GM12878 (cell line): ENCODE results near the gene FAM221A. TPM values are rescaled to one million over a fixed set of nuclear protein-coding genes. Genes with fewer than 3 reads are reported as not detected.
A peak's percentile ranks its signal among the peaks of the same experiment; 100 is the strongest.

ENCODE experiments used
- ATAC-seq: fragments of 200-7000 bp; cut with Tn5 transposase; 3 replicates; pipeline ENCODE4 v1.9.1; 2020; ENCODE audit warnings: mild to moderate bottlenecking, moderate library complexity
- Bru-seq: library from RNA; stranded (reverse); fragments of 400-500 nt; gene quantifications from one replicate; lab custom pipeline; 2021; lab: Mats Ljungman, UMichigan
- BruChase-seq, 2 experiments: library from RNA; stranded (reverse); fragments of 400-500 nt; gene quantifications; one replicate each; lab custom pipeline; 2021; lab: Mats Ljungman, UMichigan
- BruUV-seq: library from RNA; stranded (reverse); fragments of 400-500 nt; replicated peaks from 2 replicates; lab custom pipeline; 2021; lab: Mats Ljungman, UMichigan
- CTCF ChIA-PET: fragments of 300-600 bp; sonication (Branson Sonifier 250); formaldehyde crosslinking; extraction: SDS; loops from one replicate; lab custom pipeline; 2021; ENCODE audit warnings: inconsistent platforms; lab: Yijun Ruan, JAX
- POLR2A ChIA-PET: fragments of 350-600 bp; formaldehyde crosslinking; extraction: SDS; loops from one replicate; lab custom pipeline; 2021; ENCODE audit warnings: inconsistent platforms; lab: Charles Lee
- RAD21 ChIA-PET: fragments of 300-600 bp; sonication (Branson Sonifier 250); formaldehyde crosslinking; loops from one replicate; lab custom pipeline; 2023; ENCODE audit warnings: antibody characterized with exemption; ENCODE audit not compliant: unreplicated experiment; lab: Charles Lee
- SMC1A ChIA-PET: fragments of 300-600 bp; sonication (Branson Sonifier 250); formaldehyde crosslinking; loops from one replicate; lab custom pipeline; 2023; ENCODE audit not compliant: unreplicated experiment, uncharacterized antibody; lab: Charles Lee
- DNase-seq: peaks from one replicate; pipeline ENCODE4 v3.0.0-alpha.2; 2011; ENCODE audit warnings: low read depth, low spot score
- FAIRE-seq: peaks from 3 replicates; lab custom pipeline; 2011; peaks lifted over from hg19 to GRCh38; lab: Jason Lieb, UNC
- H2AFZ ChIP-seq: 2 replicates; pipeline ENCODE4 v1.6.0; 2011; ENCODE audit warnings: low read depth, low read length, control low read depth; ENCODE audit not compliant: control insufficient read depth
- H3K27ac ChIP-seq: 2 replicates; pipeline ENCODE4 v1.5.1; 2011; ENCODE audit warnings: control low read depth; ENCODE audit not compliant: control insufficient read depth, insufficient read depth
- H3K27me3 ChIP-seq, 2 experiments: replicated peaks in 1 of 2; 2 replicates each; pipeline versions ENCODE4 v1.6.0 to v1.6.1; 2011; ENCODE audit warnings: low read length in 1 of 2; ENCODE audit not compliant: control insufficient read depth in 2 of 2, insufficient read depth in 2 of 2
- H3K36me3 ChIP-seq, 2 experiments: 2 replicates each; pipeline ENCODE4 v1.5.1; 2011; ENCODE audit warnings: low read length in 1 of 2; ENCODE audit not compliant: control insufficient read depth in 2 of 2, insufficient read depth in 2 of 2
- H3K4me1 ChIP-seq: 2 replicates; pipeline ENCODE4 v1.6.1; 2011; ENCODE audit warnings: mild to moderate bottlenecking, low read length, moderate library complexity, mixed read lengths; ENCODE audit not compliant: control insufficient read depth, insufficient read depth
- H3K4me2 ChIP-seq: 2 replicates; pipeline ENCODE4 v1.6.0; 2011; ENCODE audit warnings: control low read depth; ENCODE audit not compliant: control insufficient read depth, insufficient read depth
- H3K4me3 ChIP-seq: fragments of 200-600 bp; sonication (generic); 2 replicates; pipeline ENCODE4 v1.5.1; 2016
- H3K79me2 ChIP-seq: 2 replicates; pipeline ENCODE4 v1.6.0; 2011; ENCODE audit warnings: low read length; ENCODE audit not compliant: control insufficient read depth, insufficient read depth
- H3K9ac ChIP-seq: 2 replicates; pipeline ENCODE4 v1.8.0; 2011; ENCODE audit warnings: low read length, control low read depth, mixed read lengths; ENCODE audit not compliant: control insufficient read depth, insufficient read depth
- H3K9me3 ChIP-seq: replicated peaks from 3 replicates; pipeline ENCODE4 v1.5.1; 2011; ENCODE audit warnings: mild to moderate bottlenecking, low read length; ENCODE audit not compliant: control insufficient read depth, insufficient read depth
- H4K20me1 ChIP-seq: 2 replicates; pipeline ENCODE4 v1.6.0; 2011; ENCODE audit not compliant: control insufficient read depth, insufficient read depth
- ETV6 ChIP-seq, 2 experiments: fragments of 450-650 bp in 1 of 2; IDR thresholded peaks in 1 of 2; conservative IDR thresholded peaks in 1 of 2; 2 replicates each; pipeline ENCODE4 v1.6.1; 2014; ENCODE audit warnings: antibody characterized with exemption in 1 of 2, borderline replicate concordance in 1 of 2, low read depth in 1 of 2, mild to moderate bottlenecking in 1 of 2, moderate library complexity in 1 of 2
- FOXM1 ChIP-seq: IDR thresholded peaks from 2 replicates; pipeline ENCODE4 v1.6.1; 2012; ENCODE audit warnings: low read depth, mild to moderate bottlenecking, inconsistent platforms, low read length, moderate library complexity
- HDAC2 ChIP-seq: fragments of 200-600 bp; sonication (generic); IDR thresholded peaks from 2 replicates; pipeline ENCODE4 v1.6.1; 2017
- IKZF1 ChIP-seq: fragments of 450-650 bp; conservative IDR thresholded peaks from 2 replicates; pipeline ENCODE4 v1.6.1; 2017; ENCODE audit warnings: antibody characterized with exemption, mild to moderate bottlenecking
- LARP7 ChIP-seq: fragments of 450-650 bp; IDR thresholded peaks from 2 replicates; pipeline ENCODE4 v1.6.1; 2017; ENCODE audit warnings: mild to moderate bottlenecking
- RAD51 ChIP-seq: fragments of 450-650 bp; IDR thresholded peaks from 2 replicates; pipeline ENCODE4 v1.6.1; 2016; ENCODE audit warnings: moderate library complexity, mild to moderate bottlenecking, inconsistent platforms
- SMARCA5 ChIP-seq: fragments of 450-650 bp; IDR thresholded peaks from 2 replicates; pipeline ENCODE4 v1.6.1; 2017; ENCODE audit warnings: mild to moderate bottlenecking
- WGBS: methylation state at CpG from one replicate; pipeline ENCODE4 v1.1.6; 2016; ENCODE audit warnings: low lambda C conversion rate; ENCODE audit not compliant: insufficient replicate concordance, insufficient coverage; ENCODE audit errors: missing lambda C conversion rate; 5-methylcytosine and 5-hydroxymethylcytosine counted together
- in situ Hi-C: fragments of 300-500 bp; cut with MboI; formaldehyde crosslinking; loops from 9 replicates; pipeline ENCODE4 v1.14.3; 2018; ENCODE audit warnings: mixed read lengths
- intact Hi-C: fragments of 100-400 bp; cut with micrococcal nuclease; formaldehyde crosslinking; loops from one replicate; pipeline ENCODE4 v1.14.2; 2022; ENCODE audit not compliant: unreplicated experiment
- long read RNA-seq, 2 experiments: library from polyadenylated mRNA; unstranded; transcript quantifications; one replicate each; pipeline ENCODE4 v2.0.0, GENCODE V29; 2019 to 2020
- polyA minus RNA-seq, 3 experiments: library from RNA; depleted of rRNA, polyadenylated mRNA; stranded (reverse); fragments of >200 nt; gene quantifications; 2 replicates each; pipeline ENCODE4 v1.2.3, GENCODE V29; 2011
- polyA plus RNA-seq, 11 experiments: library from polyadenylated mRNA; depleted of rRNA in 4 of 11; unstranded in 6 of 11; stranded (reverse) in 5 of 11; fragments of >200 nt; fragmentation: Nextera tagmentation in 4 of 11; fragmentation: Illumina TruSeq in 1 of 11; extraction: Ambion mirVana in 4 of 11; extraction: Trizol in 1 of 11; gene quantifications; 1 replicate in 1 of 11; 2 replicates in 10 of 11; pipeline versions ENCODE4 v1.2.1 to v1.2.3, GENCODE V29; 2011 to 2016; ENCODE audit warnings: inconsistent platforms in 2 of 11, missing spikeins in 2 of 11, low read depth in 1 of 11
- total RNA-seq, 4 experiments: library from RNA; depleted of rRNA in 3 of 4; stranded (reverse); fragments of >200 nt in 3 of 4; fragmentation: Illumina TruSeq in 1 of 4; extraction: Trizol in 1 of 4; gene quantifications; 2 replicates each; pipeline versions ENCODE4 v1.2.1 to v1.2.3, GENCODE V29; 2013 to 2021
- TF ChIP-seq, protein P1 (sequence below): IDR thresholded peaks from 2 replicates; pipeline ENCODE4 v1.6.1; 2012; ENCODE audit warnings: mild to moderate bottlenecking, low read depth, low read length
- TF ChIP-seq, protein P2 (sequence below): fragments of 450-650 bp; IDR thresholded peaks from 2 replicates; pipeline ENCODE4 v1.6.1; 2017; ENCODE audit warnings: mild to moderate bottlenecking, moderate library complexity

Gene FAM221A, protein sequence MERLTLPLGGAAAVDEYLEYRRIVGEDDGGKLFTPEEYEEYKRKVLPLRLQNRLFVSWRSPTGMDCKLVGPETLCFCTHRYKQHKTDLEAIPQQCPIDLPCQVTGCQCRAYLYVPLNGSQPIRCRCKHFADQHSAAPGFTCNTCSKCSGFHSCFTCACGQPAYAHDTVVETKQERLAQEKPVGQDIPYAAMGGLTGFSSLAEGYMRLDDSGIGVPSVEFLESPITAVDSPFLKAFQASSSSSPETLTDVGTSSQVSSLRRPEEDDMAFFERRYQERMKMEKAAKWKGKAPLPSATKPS
- 21.1 and 27.3 TPM in 2 replicates for total RNA-seq (2013; cell fraction: nucleolus; rRNA removed)
- total RNA-seq (2014; rRNA removed) = 6.6 and 7.8 TPM in 2 replicates
- total RNA-seq (2014; rRNA removed; fragmentation: Illumina TruSeq; extraction: Trizol) = 9.5 and 9.7 TPM in 2 replicates
- 7.3 and 7.5 TPM in 2 replicates for total RNA-seq (2021)
- 7.8 TPM for polyA plus RNA-seq (2011; ENCODE audit: low read depth)
- 12.0 and 13.7 TPM in 2 replicates for polyA plus RNA-seq (2011; rRNA removed)
- 13.2 and 13.4 TPM in 2 replicates for polyA plus RNA-seq (2011; cell fraction: cytosol; rRNA removed)
- 10.9 and 11.2 TPM in 2 replicates for polyA plus RNA-seq (2011; cell fraction: nucleus; rRNA removed)
- polyA plus RNA-seq (2012) = 6.5 and 9.7 TPM in 2 replicates
- 10.0 and 10.4 TPM in 2 replicates for polyA plus RNA-seq (2014; fragmentation: Illumina TruSeq; extraction: Trizol)
- 10 to 100 TPM in 1 of 2 experiments, 1 to 10 TPM in 1; 9.8 to 16.7 TPM for polyA plus RNA-seq (2014; fragmentation: Nextera tagmentation; extraction: Ambion mirVana)
- 11.3 and 13.1 TPM in 2 replicates for polyA plus RNA-seq (2014; rRNA removed)
- 1 to 10 TPM; 6.3 to 7.1 TPM for polyA plus RNA-seq (2016; fragmentation: Nextera tagmentation; extraction: Ambion mirVana)
- 20.9 and 21.9 TPM in 2 replicates for polyA minus RNA-seq (2011; rRNA and poly(A)+ RNA removed)
- 2.9 and 4.0 TPM in 2 replicates for polyA minus RNA-seq (2011; cell fraction: cytosol; rRNA and poly(A)+ RNA removed)
- polyA minus RNA-seq (2011; cell fraction: nucleus; rRNA and poly(A)+ RNA removed) = 5.4 and 10.3 TPM in 2 replicates
- Bru-seq, nascent RNA = percentile 75 among the genes with signal in this experiment
- percentile 76 among the genes with signal in this experiment for BruChase-seq, experiment 1, labeled RNA remaining after a 6-hour chase
- percentile 79 among the genes with signal in this experiment for BruChase-seq, experiment 2, labeled RNA remaining after a 2-hour chase
- long read RNA-seq, experiment 1, partial matches to known transcripts = 0 of 7 reads
- long read RNA-seq, experiment 1, other reads (novel, unspliced or antisense) = 2 of 7 reads
- long read RNA-seq, experiment 2, transcript FAM221A-204 (5 exons, 1,136 nt) = minor isoform, 7 of 51 reads
- long read RNA-seq, experiment 2, transcript FAM221A-202 (6 exons, 888 nt) = minor isoform, 8 of 51 reads
- long read RNA-seq, experiment 2, transcript FAM221A-203 (6 exons, 761 nt) = minor isoform, 10 of 51 reads
- long read RNA-seq, experiment 2, transcript FAM221A-201 (7 exons, 1,472 nt) = major isoform, 13 of 51 reads
- long read RNA-seq, experiment 2, partial matches to known transcripts = 3 of 51 reads
- long read RNA-seq, experiment 2, other reads (novel, unspliced or antisense) = 10 of 51 reads

DNA sequence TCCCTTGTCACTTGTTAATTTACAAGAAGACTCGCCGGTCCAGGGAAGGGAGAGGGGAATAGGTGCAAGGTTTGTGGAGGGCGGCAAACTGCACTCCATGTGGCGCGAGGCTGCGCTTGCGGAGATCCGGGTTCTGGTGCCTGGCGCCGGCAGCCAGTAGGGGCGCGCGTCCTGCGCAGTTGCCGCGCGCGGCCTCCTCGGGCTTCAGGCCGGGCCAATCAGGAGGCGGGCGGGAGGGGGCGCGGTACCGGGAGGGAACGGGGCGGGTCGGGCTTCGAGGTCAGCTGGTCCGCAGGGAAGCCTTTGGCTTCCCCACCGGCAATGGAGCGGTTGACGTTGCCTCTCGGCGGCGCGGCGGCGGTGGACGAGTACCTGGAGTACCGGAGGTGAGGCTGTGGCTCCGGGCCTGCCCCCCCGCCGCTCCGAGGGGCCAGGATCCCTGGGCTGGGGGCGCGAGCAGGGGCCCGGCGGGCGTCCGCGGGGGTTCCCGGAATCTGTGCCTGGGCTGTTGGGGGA, at the start of gene FAM221A:
Gene FAM221A (plus strand): TSS at position 302 of the 516 bp plus-strand sequence. CDS start 20 bp downstream, at position 322.
- Histone ChIP-seq H2AFZ (peak within 1 kb of the TSS; percentile 95), H3K4me1 (no peaks in the 10 kb centered on the region; the same call in 1 of the 2 replicates), H3K27me3 (no peaks in the 10 kb centered on the region), H3K79me2 (peaks cover 11% of the 10 kb centered on the region), H4K20me1 (no peaks in the 10 kb centered on the region), H3K9me3 (no peaks in the 10 kb centered on the region), H3K27ac (peak within 1 kb of the TSS; percentile 22), H3K4me3 (peak within 1 kb of the TSS; percentile 84), H3K36me3 (no peaks in the 10 kb centered on the region), H3K9ac (peak within 1 kb of the TSS; percentile 60), H3K4me2 (peak within 1 kb of the TSS; percentile 96)
- ChIA-PET CTCF (interaction anchor here (0.6 to 11.3 kb wide), 10 partner anchors 9 to 564 kb away, joined by 3 to 123 read pairs (median 4); no protein-coding TSS in a partner anchor), POLR2A (interaction anchor here (1.0 kb wide), 1 partner anchor 19 kb away, joined by 4 read pairs; no protein-coding TSS in a partner anchor), RAD21 (interaction anchor here (0.7 to 2.5 kb wide), 4 partner anchors 17 to 109 kb away, joined by 3 to 8 read pairs (median 5); partner anchors contain the start of gene CCDC126), SMC1A (interaction anchor here (0.8 to 3.6 kb wide), 5 partner anchors 31 to 226 kb away, joined by 3 to 21 read pairs (median 4); no protein-coding TSS in a partner anchor)
- WGBS = under 1% methylated on average over 36 of the region's 53 CpGs
- FAIRE-seq (no peak), DNase-seq (peak; percentile 36), ATAC-seq (peak; percentile 98)
- intact Hi-C loops = loop anchor here (2.0 kb wide), 1 partner anchor 85 kb away; no protein-coding TSS in a partner anchor
- in situ Hi-C loops = no loop called here
- no TSS peak for BruUV-seq
- no peak for TF ChIP-seq ETV6 (conservative IDR thresholded peaks at IDR 0.05 in 1 of 2, IDR thresholded peaks at IDR 0.05 in 1 of 2; ENCODE audit: borderline replicate concordance in 1 of 2, low read depth in 1 of 2)
- no peak for TF ChIP-seq RAD51
- TF ChIP-seq, protein P1, sequence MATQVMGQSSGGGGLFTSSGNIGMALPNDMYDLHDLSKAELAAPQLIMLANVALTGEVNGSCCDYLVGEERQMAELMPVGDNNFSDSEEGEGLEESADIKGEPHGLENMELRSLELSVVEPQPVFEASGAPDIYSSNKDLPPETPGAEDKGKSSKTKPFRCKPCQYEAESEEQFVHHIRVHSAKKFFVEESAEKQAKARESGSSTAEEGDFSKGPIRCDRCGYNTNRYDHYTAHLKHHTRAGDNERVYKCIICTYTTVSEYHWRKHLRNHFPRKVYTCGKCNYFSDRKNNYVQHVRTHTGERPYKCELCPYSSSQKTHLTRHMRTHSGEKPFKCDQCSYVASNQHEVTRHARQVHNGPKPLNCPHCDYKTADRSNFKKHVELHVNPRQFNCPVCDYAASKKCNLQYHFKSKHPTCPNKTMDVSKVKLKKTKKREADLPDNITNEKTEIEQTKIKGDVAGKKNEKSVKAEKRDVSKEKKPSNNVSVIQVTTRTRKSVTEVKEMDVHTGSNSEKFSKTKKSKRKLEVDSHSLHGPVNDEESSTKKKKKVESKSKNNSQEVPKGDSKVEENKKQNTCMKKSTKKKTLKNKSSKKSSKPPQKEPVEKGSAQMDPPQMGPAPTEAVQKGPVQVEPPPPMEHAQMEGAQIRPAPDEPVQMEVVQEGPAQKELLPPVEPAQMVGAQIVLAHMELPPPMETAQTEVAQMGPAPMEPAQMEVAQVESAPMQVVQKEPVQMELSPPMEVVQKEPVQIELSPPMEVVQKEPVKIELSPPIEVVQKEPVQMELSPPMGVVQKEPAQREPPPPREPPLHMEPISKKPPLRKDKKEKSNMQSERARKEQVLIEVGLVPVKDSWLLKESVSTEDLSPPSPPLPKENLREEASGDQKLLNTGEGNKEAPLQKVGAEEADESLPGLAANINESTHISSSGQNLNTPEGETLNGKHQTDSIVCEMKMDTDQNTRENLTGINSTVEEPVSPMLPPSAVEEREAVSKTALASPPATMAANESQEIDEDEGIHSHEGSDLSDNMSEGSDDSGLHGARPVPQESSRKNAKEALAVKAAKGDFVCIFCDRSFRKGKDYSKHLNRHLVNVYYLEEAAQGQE = no peak
- TF ChIP-seq, protein P2, sequence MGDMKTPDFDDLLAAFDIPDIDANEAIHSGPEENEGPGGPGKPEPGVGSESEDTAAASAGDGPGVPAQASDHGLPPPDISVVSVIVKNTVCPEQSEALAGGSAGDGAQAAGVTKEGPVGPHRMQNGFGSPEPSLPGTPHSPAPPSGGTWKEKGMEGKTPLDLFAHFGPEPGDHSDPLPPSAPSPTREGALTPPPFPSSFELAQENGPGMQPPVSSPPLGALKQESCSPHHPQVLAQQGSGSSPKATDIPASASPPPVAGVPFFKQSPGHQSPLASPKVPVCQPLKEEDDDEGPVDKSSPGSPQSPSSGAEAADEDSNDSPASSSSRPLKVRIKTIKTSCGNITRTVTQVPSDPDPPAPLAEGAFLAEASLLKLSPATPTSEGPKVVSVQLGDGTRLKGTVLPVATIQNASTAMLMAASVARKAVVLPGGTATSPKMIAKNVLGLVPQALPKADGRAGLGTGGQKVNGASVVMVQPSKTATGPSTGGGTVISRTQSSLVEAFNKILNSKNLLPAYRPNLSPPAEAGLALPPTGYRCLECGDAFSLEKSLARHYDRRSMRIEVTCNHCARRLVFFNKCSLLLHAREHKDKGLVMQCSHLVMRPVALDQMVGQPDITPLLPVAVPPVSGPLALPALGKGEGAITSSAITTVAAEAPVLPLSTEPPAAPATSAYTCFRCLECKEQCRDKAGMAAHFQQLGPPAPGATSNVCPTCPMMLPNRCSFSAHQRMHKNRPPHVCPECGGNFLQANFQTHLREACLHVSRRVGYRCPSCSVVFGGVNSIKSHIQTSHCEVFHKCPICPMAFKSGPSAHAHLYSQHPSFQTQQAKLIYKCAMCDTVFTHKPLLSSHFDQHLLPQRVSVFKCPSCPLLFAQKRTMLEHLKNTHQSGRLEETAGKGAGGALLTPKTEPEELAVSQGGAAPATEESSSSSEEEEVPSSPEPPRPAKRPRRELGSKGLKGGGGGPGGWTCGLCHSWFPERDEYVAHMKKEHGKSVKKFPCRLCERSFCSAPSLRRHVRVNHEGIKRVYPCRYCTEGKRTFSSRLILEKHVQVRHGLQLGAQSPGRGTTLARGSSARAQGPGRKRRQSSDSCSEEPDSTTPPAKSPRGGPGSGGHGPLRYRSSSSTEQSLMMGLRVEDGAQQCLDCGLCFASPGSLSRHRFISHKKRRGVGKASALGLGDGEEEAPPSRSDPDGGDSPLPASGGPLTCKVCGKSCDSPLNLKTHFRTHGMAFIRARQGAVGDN = peak; percentile 86
- TF ChIP-seq SMARCA5 = 0 out of 2 replicates have a peak, but pooled peaks have one; percentile 31
- no peak for TF ChIP-seq HDAC2
- no peak for TF ChIP-seq FOXM1
- TF ChIP-seq IKZF1 = peak; percentile 39
- TF ChIP-seq LARP7 = 0 out of 2 replicates have a peak, but pooled peaks have one; percentile 14
